Gastrocnemius medialis (tissue), 4 donors: ENCODE results near the gene PCDHGB4.

Experiments
- CTCF ChIP-seq, 5 experiments: fragments of 450-650 bp in 3 of 5; fragments of 200-600 bp in 2 of 5; sonication (generic) in 2 of 5; IDR thresholded peaks in 4 of 5; conservative IDR thresholded peaks in 1 of 5; 1 replicate in 4 of 5; 2 replicates in 1 of 5; pipeline ENCODE4 v1.5.1; 2016 to 2019; ENCODE audit warnings: antibody characterized with exemption in 5 of 5, mild to moderate bottlenecking in 3 of 5, moderate library complexity in 3 of 5
- POLR2A ChIP-seq, 2 donors: fragments of 450-650 bp; IDR thresholded peaks; one replicate each; pipeline ENCODE4 v1.6.1; 2017; ENCODE audit warnings: antibody characterized with exemption in 2 of 2, mild to moderate bottlenecking in 2 of 2, moderate library complexity in 2 of 2

GRCh38 chr5:141427783-141428426 is 40.4 kb downstream of the PCDHGB4 start:
- no peak for TF ChIP-seq CTCF (IDR thresholded peaks at IDR 0.05 in 4 of 5, conservative IDR thresholded peaks at IDR 0.05 in 1 of 5)
- no peak for TF ChIP-seq POLR2A (IDR thresholded peaks at IDR 0.05)
